Upper lobe of left lung (tissue), 6 donors: Measurements from ENCODE around the gene SIPA1. TPM values are rescaled to one million over a fixed set of nuclear protein-coding genes. Genes with fewer than 3 reads are reported as not detected.
A peak's percentile ranks its signal among the peaks of the same experiment; 100 is the strongest.

Experiments
- ATAC-seq, 2 donors: fragments of 200-7000 bp; cut with Tn5 transposase; one replicate each; pipeline ENCODE4 v1.9.1; 2022; ENCODE audit warnings: mild to moderate bottlenecking in 2 of 2, moderate library complexity in 2 of 2; ENCODE audit not compliant: low FRiP score in 2 of 2
- DNase-seq, 2 donors: peaks; one replicate each; pipeline ENCODE4 v3.0.0-alpha.2; 2019 to 2020
- H3K27ac ChIP-seq, 4 donors: fragments of 200-600 bp; sonication (generic); one replicate each; pipeline ENCODE4 v1.5.1; 2016 to 2019
- H3K27me3 ChIP-seq, 4 donors: fragments of 200-600 bp; sonication (generic); one replicate each; pipeline ENCODE4 v1.5.1; 2017 to 2019
- H3K36me3 ChIP-seq, 4 donors: fragments of 200-600 bp; sonication (generic); one replicate each; pipeline ENCODE4 v1.5.1; 2016 to 2019
- H3K4me1 ChIP-seq, 4 donors: fragments of 200-600 bp; sonication (generic); one replicate each; pipeline ENCODE4 v1.5.1; 2018 to 2019
- H3K4me3 ChIP-seq, 4 donors: fragments of 200-600 bp; sonication (generic); one replicate each; pipeline ENCODE4 v1.5.1; 2017 to 2019; ENCODE audit warnings: mild to moderate bottlenecking in 2 of 4, moderate library complexity in 1 of 4
- H3K9me3 ChIP-seq, 4 donors: fragments of 200-600 bp; sonication (generic); one replicate each; pipeline ENCODE4 v1.5.1; 2018 to 2019
- EP300 ChIP-seq, 4 donors: sonication (generic); formaldehyde crosslinking; IDR thresholded peaks; one replicate each; pipeline ENCODE4 v1.5.1; 2017; ENCODE audit warnings: antibody characterized with exemption in 4 of 4, control low read depth in 2 of 4
- POLR2A ChIP-seq, 4 donors: fragments of 450-650 bp; IDR thresholded peaks; one replicate each; pipeline ENCODE4 v1.5.1; 2016 to 2017; ENCODE audit warnings: antibody characterized with exemption in 4 of 4, mild to moderate bottlenecking in 2 of 4
- POLR2AphosphoS5 ChIP-seq, 2 donors: sonication (generic); formaldehyde crosslinking; IDR thresholded peaks; one replicate each; pipeline ENCODE4 v1.5.1; 2017; ENCODE audit warnings: antibody characterized with exemption in 2 of 2
- WGBS, 2 donors: methylation state at CpG; one replicate each; pipeline ENCODE4 v1.1.5; 2017 to 2018; 5-methylcytosine and 5-hydroxymethylcytosine counted together
- total RNA-seq, 6 donors: library from RNA; depleted of rRNA in 4 of 6; stranded (reverse); fragments of >200 nt in 4 of 6; gene quantifications; one replicate each; pipeline versions ENCODE4 v1.1.0 to v1.2.1, GENCODE V29; 2016 to 2021
- TF ChIP-seq, protein P1 (sequence below), 6 experiments: fragments of 450-650 bp in 4 of 6; fragments of 200-600 bp in 2 of 6; sonication (generic) in 2 of 6; IDR thresholded peaks; one replicate each; pipeline ENCODE4 v1.5.1; 2016 to 2019; ENCODE audit warnings: antibody characterized with exemption in 6 of 6
- donor health status: DM: no; HTN: no; CAD: no; lungs with moderate emphysema.
- donor health status: DM: no; HTN: yes; CAD: no; lungs with severe emphysema.

SIPA1 gene
- total RNA-seq, 6 donors from 2014 or later, result 42.7 to 137 (median 74.9) TPM

DNA sequence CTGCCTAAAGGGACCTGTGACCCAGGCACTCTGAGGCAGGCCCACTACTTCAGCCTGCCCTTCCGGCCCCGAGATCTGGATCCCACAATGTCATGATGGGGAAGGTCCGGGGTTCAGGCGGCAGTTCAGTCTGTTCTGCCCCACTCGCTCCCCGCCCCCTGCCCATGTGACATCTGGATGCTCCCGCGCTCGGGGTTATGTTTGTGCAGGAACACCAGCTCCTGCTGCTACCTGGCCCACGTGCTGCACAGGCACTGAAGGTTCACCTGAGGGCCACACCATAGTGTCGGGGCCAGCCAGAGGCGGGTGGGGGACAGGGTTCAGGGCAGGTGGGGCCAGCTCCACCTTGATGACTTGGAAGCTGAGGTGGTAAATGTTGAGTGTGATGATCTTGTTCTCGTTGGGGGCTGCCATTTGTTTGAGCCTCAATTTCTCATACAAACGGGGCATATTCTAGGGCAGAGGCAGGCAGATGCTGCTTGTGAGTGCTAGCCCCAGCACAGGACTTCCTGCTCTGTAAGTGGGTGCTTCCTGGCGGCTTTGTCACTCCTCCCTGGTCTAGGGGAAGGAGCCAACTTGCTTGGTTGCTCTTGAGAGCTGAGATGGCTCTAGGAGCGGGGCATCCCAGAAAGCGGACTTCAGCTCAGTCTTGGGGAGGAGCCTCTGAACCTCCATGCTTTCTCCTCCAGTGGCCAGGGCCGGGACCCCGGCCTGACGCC, 4.4 kb upstream of the SIPA1 start:
- DNase-seq (peak in 1 of 2 donors; percentile 48), ATAC-seq (no peak)
- Histone ChIP-seq H3K9me3 (no peaks in the 10 kb centered on the region), H3K27me3 (no peaks in the 10 kb centered on the region), H3K36me3 (peaks cover 42 to 82% (median 72%) of the 10 kb centered on the region in 4 donors), H3K27ac (no peak overlapping the region), H3K4me1 (peaks cover 9 to 19% (median 12%) of the 10 kb centered on the region in 4 donors), H3K4me3 (no peak overlapping the region)
- TF ChIP-seq, protein P1, sequence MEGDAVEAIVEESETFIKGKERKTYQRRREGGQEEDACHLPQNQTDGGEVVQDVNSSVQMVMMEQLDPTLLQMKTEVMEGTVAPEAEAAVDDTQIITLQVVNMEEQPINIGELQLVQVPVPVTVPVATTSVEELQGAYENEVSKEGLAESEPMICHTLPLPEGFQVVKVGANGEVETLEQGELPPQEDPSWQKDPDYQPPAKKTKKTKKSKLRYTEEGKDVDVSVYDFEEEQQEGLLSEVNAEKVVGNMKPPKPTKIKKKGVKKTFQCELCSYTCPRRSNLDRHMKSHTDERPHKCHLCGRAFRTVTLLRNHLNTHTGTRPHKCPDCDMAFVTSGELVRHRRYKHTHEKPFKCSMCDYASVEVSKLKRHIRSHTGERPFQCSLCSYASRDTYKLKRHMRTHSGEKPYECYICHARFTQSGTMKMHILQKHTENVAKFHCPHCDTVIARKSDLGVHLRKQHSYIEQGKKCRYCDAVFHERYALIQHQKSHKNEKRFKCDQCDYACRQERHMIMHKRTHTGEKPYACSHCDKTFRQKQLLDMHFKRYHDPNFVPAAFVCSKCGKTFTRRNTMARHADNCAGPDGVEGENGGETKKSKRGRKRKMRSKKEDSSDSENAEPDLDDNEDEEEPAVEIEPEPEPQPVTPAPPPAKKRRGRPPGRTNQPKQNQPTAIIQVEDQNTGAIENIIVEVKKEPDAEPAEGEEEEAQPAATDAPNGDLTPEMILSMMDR (IDR thresholded peaks at IDR 0.05), result no peak
- TF ChIP-seq POLR2A (IDR thresholded peaks at IDR 0.05) (no peak), EP300 (IDR thresholded peaks at IDR 0.05) (no peak), POLR2AphosphoS5 (IDR thresholded peaks at IDR 0.05) (no peak)
- WGBS, 2 donors, result 79 to 81% methylated on average over 9 to 18 of the region's 20 CpGs

DNA sequence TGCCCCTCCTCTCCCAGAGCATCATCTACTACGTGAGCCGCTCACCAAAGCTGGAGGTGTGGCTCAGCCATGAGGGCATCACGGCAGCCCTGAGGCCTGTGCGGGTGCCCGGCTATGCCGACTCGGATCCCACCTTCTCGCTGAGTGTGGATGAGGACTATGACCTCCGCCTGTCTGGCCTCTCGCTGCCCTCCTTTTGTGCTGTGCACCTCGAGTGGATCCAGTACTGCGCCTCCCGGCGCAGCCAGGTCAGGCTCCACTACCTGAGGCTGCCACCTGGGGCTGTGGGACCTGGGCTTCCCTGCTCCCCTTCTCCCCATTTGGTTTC, 3.8 kb upstream of the SIPA1 start:
- WGBS, 2 donors, result 88 to 95% methylated on average over 11 to 13 of the region's 14 CpGs
- peak in 1 of 2 donors; percentile 66 for DNase-seq
- Histone ChIP-seq H3K4me3 (no peak overlapping the region), H3K27ac (no peak overlapping the region), H3K9me3 (no peaks in the 10 kb centered on the region), H3K4me1 (peaks cover 13 to 24% (median 18%) of the 10 kb centered on the region in 4 donors), H3K27me3 (no peaks in the 10 kb centered on the region), H3K36me3 (peaks cover 37 to 77% (median 66%) of the 10 kb centered on the region in 4 donors)
- ATAC-seq, result no peak
- TF ChIP-seq EP300 (IDR thresholded peaks at IDR 0.05) (no peak), POLR2A (IDR thresholded peaks at IDR 0.05) (no peak)
- TF ChIP-seq, protein P1 (IDR thresholded peaks at IDR 0.05), result no peak

DNA sequence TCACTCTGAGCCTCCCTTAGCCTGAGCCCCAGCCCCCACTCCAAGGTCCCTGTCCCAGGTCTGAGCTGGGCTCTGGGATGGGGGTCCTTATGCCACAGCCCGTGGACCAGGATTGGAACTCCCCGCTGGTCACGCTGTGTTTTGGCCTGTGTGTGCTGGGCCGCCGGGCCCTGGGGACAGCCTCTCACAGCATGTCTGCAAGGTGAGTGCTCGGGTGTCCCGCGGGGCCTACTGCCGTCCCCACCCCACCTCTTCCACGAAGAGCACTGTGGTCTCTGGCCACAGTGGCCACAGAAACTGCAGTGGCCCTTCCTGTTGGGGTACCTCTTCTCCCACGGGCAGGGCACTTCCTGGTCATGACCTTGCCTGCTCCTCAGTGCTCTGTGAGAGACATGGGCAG, 3.5 kb upstream of the SIPA1 start:
- Histone ChIP-seq H3K4me3 (no peak overlapping the region), H3K9me3 (no peaks in the 10 kb centered on the region), H3K27ac (no peak overlapping the region), H3K4me1 (peaks cover 17 to 28% (median 21%) of the 10 kb centered on the region in 4 donors), H3K27me3 (no peaks in the 10 kb centered on the region), H3K36me3 (peaks cover 33 to 74% (median 63%) of the 10 kb centered on the region in 4 donors)
- DNase-seq (peak in 1 of 2 donors; percentile 80), ATAC-seq (no peak)
- WGBS, 2 donors, result 96 to 98% methylated on average over 8 to 10 of the region's 11 CpGs
- TF ChIP-seq, protein P1 (IDR thresholded peaks at IDR 0.05), result no peak
- TF ChIP-seq EP300 (IDR thresholded peaks at IDR 0.05) (no peak), POLR2A (IDR thresholded peaks at IDR 0.05) (no peak), POLR2AphosphoS5 (IDR thresholded peaks at IDR 0.05) (no peak)

DNA sequence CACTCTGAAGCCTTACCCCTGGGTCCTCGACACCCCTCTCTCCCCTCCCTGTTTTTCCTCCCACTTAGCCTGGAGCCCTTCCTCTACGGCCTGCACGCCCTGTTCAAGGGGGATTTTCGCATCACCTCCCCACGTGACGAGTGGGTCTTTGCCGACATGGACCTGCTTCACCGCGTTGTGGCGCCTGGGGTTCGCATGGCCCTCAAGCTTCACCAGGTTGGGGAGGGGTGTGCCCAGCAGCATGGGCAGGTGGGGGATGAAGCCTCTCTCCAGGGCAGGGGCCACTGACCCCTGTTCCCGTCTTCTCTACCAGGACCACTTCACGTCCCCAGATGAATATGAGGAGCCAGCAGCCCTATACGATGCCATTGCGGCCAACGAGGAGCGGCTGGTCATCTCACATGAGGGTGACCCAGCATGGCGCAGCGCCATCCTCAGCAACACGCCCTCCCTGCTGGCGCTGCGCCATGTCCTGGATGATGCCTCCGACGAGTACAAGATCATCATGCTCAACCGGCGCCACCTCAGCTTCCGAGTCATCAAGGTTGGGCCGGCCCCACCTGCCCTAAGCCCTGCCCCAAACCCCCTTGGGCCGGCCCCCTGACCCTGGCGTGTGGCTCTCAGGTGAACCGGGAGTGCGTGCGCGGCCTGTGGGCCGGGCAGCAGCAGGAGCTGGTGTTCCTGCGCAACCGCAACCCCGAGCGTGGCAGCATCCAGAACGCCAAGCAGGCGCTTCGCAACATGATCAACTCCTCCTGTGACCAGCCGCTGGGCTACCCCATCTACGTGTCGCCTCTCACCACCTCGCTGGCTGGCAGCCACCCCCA, 2.8 kb upstream of the SIPA1 start:
- TF ChIP-seq POLR2AphosphoS5 (IDR thresholded peaks at IDR 0.05) (no peak), POLR2A (IDR thresholded peaks at IDR 0.05) (no peak), EP300 (IDR thresholded peaks at IDR 0.05) (no peak)
- TF ChIP-seq, protein P1 (IDR thresholded peaks at IDR 0.05), result no peak
- H3K27me3 ChIP-seq, result no peaks in the 10 kb centered on the region
- no peak for ATAC-seq
- H3K4me1 ChIP-seq, result peaks cover 23 to 35% (median 28%) of the 10 kb centered on the region in 4 donors
- no peak overlapping the region for H3K4me3 ChIP-seq
- peak in 1 of 2 donors; percentile 76 for DNase-seq
- peak overlapping the region in 1 of 4 donors; percentile 3 for H3K27ac ChIP-seq
- no peaks in the 10 kb centered on the region for H3K9me3 ChIP-seq
- 95 to 97% methylated on average over 23 to 45 of the region's 46 CpGs for WGBS, 2 donors
- H3K36me3 ChIP-seq, result peaks cover 26 to 67% (median 56%) of the 10 kb centered on the region in 4 donors
